ENCODE measurements around the gene DGCR2.

- no peak for TF ChIP-seq SRF (IDR thresholded peaks at IDR 0.05; ENCODE audit: low read depth, low read length)
- no peak for TF ChIP-seq CTCF (IDR thresholded peaks at IDR 0.05; ENCODE audit: control extremely low read depth in 1 of 3, insufficient read depth in 1 of 3, low read depth in 1 of 3, low read length in 3 of 3)
Observed at GRCh38 chr22:19036229-19036522, 86.0 kb downstream of the DGCR2 start.

Data from H1 (cell line).